ENCODE results near the gene HDAC4. TPM values are rescaled to one million over a fixed set of nuclear protein-coding genes. Genes with fewer than 3 reads are reported as not detected.

The HDAC4 gene
- polyA plus RNA-seq, 1 donor (not counting 4 experiments of a cell fraction or from before 2014, with no cell fraction given), result 2.9 TPM

- no peaks in the 10 kb centered on the region for H3K36me3 ChIP-seq (ENCODE audit: control insufficient read depth in 2 of 2, extremely low read depth in 1 of 2, insufficient read depth in 2 of 2, low read length in 2 of 2)
- dilution Hi-C loops (cut with MboI; ENCODE audit: extremely low pct_ligation_motif_present, low sequenced_read_pairs), result no loop called here
- FAIRE-seq, result no peak
- H2AFZ ChIP-seq (ENCODE audit: control insufficient read depth, low read length), result no peak overlapping the region
- no peaks in the 10 kb centered on the region for H3K9me3 ChIP-seq (ENCODE audit: control insufficient read depth, low read depth, low read length)
- H3K9ac ChIP-seq (ENCODE audit: control insufficient read depth, extremely low read depth, insufficient read depth, low read length), result no peak overlapping the region
- no peaks in the 10 kb centered on the region for H3K9me1 ChIP-seq (ENCODE audit: control insufficient read depth, extremely low read depth, insufficient read depth, low read length)
- H3K27ac ChIP-seq (ENCODE audit: control insufficient read depth, insufficient read depth, low read length), result no peak overlapping the region
- TF ChIP-seq CTCF (optimal IDR thresholded peaks at IDR 0.05 in 1 of 3, IDR thresholded peaks at IDR 0.05 in 1 of 3, conservative IDR thresholded peaks at IDR 0.05 in 1 of 3; ENCODE audit: extremely low read depth in 1 of 3, insufficient read depth in 2 of 3, low read length in 3 of 3), result no peak
- H3K79me2 ChIP-seq (ENCODE audit: control insufficient read depth, insufficient read depth, low read length), result no peaks in the 10 kb centered on the region
- DNase-seq (ENCODE audit: low read depth, low spot score), result no peak
- H3K4me2 ChIP-seq (ENCODE audit: control insufficient read depth, extremely low read depth, insufficient read depth, low read depth, low read length), result no peak overlapping the region
- no peaks in the 10 kb centered on the region for H3K27me3 ChIP-seq (ENCODE audit: control insufficient read depth, extremely low read depth, insufficient read depth, low read length)
- peaks cover 5% of the 10 kb centered on the region for H4K20me1 ChIP-seq (ENCODE audit: control insufficient read depth, extremely low read depth, insufficient read depth, low read length)
- H3K4me1 ChIP-seq (ENCODE audit: control insufficient read depth, extremely low read depth, insufficient read depth, low read length), result no peaks in the 10 kb centered on the region
- no peak overlapping the region for H3K4me3 ChIP-seq (ENCODE audit: control insufficient read depth in 2 of 3, extremely low read depth in 1 of 3, insufficient read depth in 2 of 3, low read depth in 1 of 3, low read length in 3 of 3)
Observed at GRCh38 chr2:239209783-239210182, 191.0 kb downstream of the HDAC4 start.

GRCh38 chr2:239208465-239209180 is 192.2 kb downstream of the HDAC4 start:
- no peak for FAIRE-seq
- no peak overlapping the region for H2AFZ ChIP-seq (ENCODE audit: control insufficient read depth, low read length)
- peaks cover 2% of the 10 kb centered on the region for H4K20me1 ChIP-seq (ENCODE audit: control insufficient read depth, extremely low read depth, insufficient read depth, low read length)
- H3K36me3 ChIP-seq (ENCODE audit: control insufficient read depth in 2 of 2, extremely low read depth in 1 of 2, insufficient read depth in 2 of 2, low read length in 2 of 2), result no peaks in the 10 kb centered on the region
- dilution Hi-C loops (cut with MboI; ENCODE audit: extremely low pct_ligation_motif_present, low sequenced_read_pairs), result no loop called here
- TF ChIP-seq EZH2 (IDR thresholded peaks at IDR 0.05; ENCODE audit: low read length), result no peak
- TF ChIP-seq CTCF (optimal IDR thresholded peaks at IDR 0.05 in 1 of 3, IDR thresholded peaks at IDR 0.05 in 1 of 3, conservative IDR thresholded peaks at IDR 0.05 in 1 of 3; ENCODE audit: extremely low read depth in 1 of 3, insufficient read depth in 2 of 3, low read length in 3 of 3), result no peak
- no peak for DNase-seq (ENCODE audit: low read depth, low spot score)
- no peaks in the 10 kb centered on the region for H3K4me1 ChIP-seq (ENCODE audit: control insufficient read depth, extremely low read depth, insufficient read depth, low read length)
- no peak overlapping the region for H3K4me2 ChIP-seq (ENCODE audit: control insufficient read depth, extremely low read depth, insufficient read depth, low read depth, low read length)
- no peaks in the 10 kb centered on the region for H3K79me2 ChIP-seq (ENCODE audit: control insufficient read depth, insufficient read depth, low read length)
- no peaks in the 10 kb centered on the region for H3K9me3 ChIP-seq (ENCODE audit: control insufficient read depth, low read depth, low read length)
- H3K9me1 ChIP-seq (ENCODE audit: control insufficient read depth, extremely low read depth, insufficient read depth, low read length), result no peaks in the 10 kb centered on the region
- no peaks in the 10 kb centered on the region for H3K27me3 ChIP-seq (ENCODE audit: control insufficient read depth, extremely low read depth, insufficient read depth, low read length)
- H3K4me3 ChIP-seq (ENCODE audit: control insufficient read depth in 2 of 3, extremely low read depth in 1 of 3, insufficient read depth in 2 of 3, low read depth in 1 of 3, low read length in 3 of 3), result no peak overlapping the region
- no peak overlapping the region for H3K9ac ChIP-seq (ENCODE audit: control insufficient read depth, extremely low read depth, insufficient read depth, low read length)
- no peak overlapping the region for H3K27ac ChIP-seq (ENCODE audit: control insufficient read depth, insufficient read depth, low read length)
